GM23338 (cell line): ENCODE results near the gene ZBTB40. TPM values are rescaled to one million over a fixed set of nuclear protein-coding genes. Genes with fewer than 3 reads are reported as not detected.

Experiments used
- ATAC-seq: fragments of 200-7000 bp; cut with Tn5 transposase; 3 replicates; pipeline ENCODE4 v1.9.1; 2020
- DNase-seq: peaks from one replicate; pipeline ENCODE4 v3.0.0-alpha.2; 2015; ENCODE audit warnings: low spot score
- H2AFZ ChIP-seq: fragments of 200-600 bp; sonication (generic); 2 replicates; pipeline ENCODE4 v1.8.0; 2016; ENCODE audit warnings: antibody characterized with exemption, mild to moderate bottlenecking, moderate library complexity
- H3F3A ChIP-seq: fragments of 200-600 bp; sonication (generic); replicated peaks from 2 replicates; pipeline ENCODE4 v1.8.0; 2017; ENCODE audit warnings: antibody characterized with exemption, mixed run types, low read depth
- H3K27ac ChIP-seq: fragments of 200-600 bp; sonication (generic); 2 replicates; pipeline ENCODE4 v1.6.1; 2016; ENCODE audit warnings: low read depth
- H3K27me3 ChIP-seq: fragments of 200-600 bp; sonication (generic); 2 replicates; pipeline ENCODE4 v1.8.0; 2016; ENCODE audit warnings: mild to moderate bottlenecking, mixed run types, moderate library complexity; ENCODE audit not compliant: insufficient read depth
- H3K36me3 ChIP-seq: fragments of 200-600 bp; sonication (generic); 2 replicates; pipeline ENCODE4 v1.8.0; 2016; ENCODE audit warnings: mild to moderate bottlenecking; ENCODE audit not compliant: insufficient read depth
- H3K4me1 ChIP-seq: fragments of 200-600 bp; sonication (generic); 2 replicates; pipeline ENCODE4 v1.8.0; 2016; ENCODE audit warnings: mild to moderate bottlenecking, moderate library complexity; ENCODE audit not compliant: insufficient read depth
- H3K4me2 ChIP-seq: fragments of 200-600 bp; sonication (generic); 2 replicates; pipeline ENCODE4 v1.7.1; 2017; ENCODE audit warnings: mixed run types
- H3K4me3 ChIP-seq: fragments of 200-600 bp; sonication (generic); 2 replicates; pipeline ENCODE4 v1.6.1; 2016; ENCODE audit warnings: mixed run types
- H3K79me2 ChIP-seq: fragments of 200-600 bp; sonication (generic); replicated peaks from 2 replicates; pipeline ENCODE4 v1.8.0; 2017; ENCODE audit warnings: mild to moderate bottlenecking; ENCODE audit not compliant: insufficient read depth
- H3K9me2 ChIP-seq: fragments of 200-600 bp; sonication (generic); 2 replicates; pipeline ENCODE4 v1.8.0; 2017; ENCODE audit not compliant: insufficient read depth
- H4K20me1 ChIP-seq: fragments of 200-600 bp; sonication (generic); replicated peaks from 2 replicates; pipeline ENCODE4 v1.8.0; 2017; ENCODE audit warnings: mild to moderate bottlenecking; ENCODE audit not compliant: insufficient read depth
- H3K27ac Mint-ChIP-seq: 2 replicates; pipeline ENCODE4 v1.8.0; 2020; ENCODE audit warnings: inconsistent platforms, mild to moderate bottlenecking, moderate library complexity, mixed read lengths
- H3K27me3 Mint-ChIP-seq: 3 replicates; pipeline ENCODE4 v1.8.0; 2022; ENCODE audit warnings: low read depth, mild to moderate bottlenecking, moderate library complexity, mixed read lengths, inconsistent platforms; ENCODE audit not compliant: insufficient read depth, poor library complexity
- H3K36me3 Mint-ChIP-seq: 3 replicates; pipeline ENCODE4 v1.8.0; 2021; ENCODE audit warnings: low read depth, mild to moderate bottlenecking, inconsistent platforms, moderate library complexity, mixed read lengths
- H3K4me1 Mint-ChIP-seq: 3 replicates; pipeline ENCODE4 v1.8.0; 2020; ENCODE audit warnings: mild to moderate bottlenecking, inconsistent platforms, mixed read lengths
- H3K4me3 Mint-ChIP-seq: 3 replicates; pipeline ENCODE4 v1.8.0; 2021; ENCODE audit warnings: moderate library complexity, mild to moderate bottlenecking, inconsistent platforms, mixed read lengths
- H3K9me3 Mint-ChIP-seq: 3 replicates; pipeline ENCODE4 v1.8.0; 2020; ENCODE audit warnings: moderate library complexity, mild to moderate bottlenecking, inconsistent platforms, mixed read lengths
- CREB1 ChIP-seq: fragments of 250-450 bp; sonication (Bioruptor Pico); IDR thresholded peaks from 2 replicates; pipeline ENCODE4 v1.5.0; 2020; ENCODE audit warnings: low read depth, mild to moderate bottlenecking, moderate library complexity
- CTCF ChIP-seq, 2 experiments: fragments of 200-600 bp in 1 of 2; sonication (generic) in 1 of 2; conservative IDR thresholded peaks; 2 replicates each; pipeline versions ENCODE4 v1.5.1 to v1.6.1; 2016 to 2017; ENCODE audit warnings: antibody characterized with exemption in 2 of 2, low read depth in 2 of 2, mild to moderate bottlenecking in 2 of 2, moderate library complexity in 1 of 2
- EZH2 ChIP-seq: fragments of 200-600 bp; sonication (generic); IDR thresholded peaks from one replicate; pipeline ENCODE4 v1.8.0; 2017; ENCODE audit warnings: antibody characterized with exemption, mild to moderate bottlenecking, low read depth; ENCODE audit not compliant: unreplicated experiment
- EZH2phosphoT487 ChIP-seq: fragments of 200-600 bp; sonication (generic); IDR thresholded peaks from one replicate; pipeline ENCODE4 v1.8.1; 2018; ENCODE audit warnings: antibody characterized with exemption; ENCODE audit not compliant: unreplicated experiment
- JUNB ChIP-seq: IDR thresholded peaks from one replicate; pipeline ENCODE4 v1.6.1; 2016; ENCODE audit warnings: antibody characterized with exemption; ENCODE audit not compliant: unreplicated experiment
- NANOG ChIP-seq: IDR thresholded peaks from 2 replicates; pipeline ENCODE4 v1.6.1; 2016; ENCODE audit warnings: antibody characterized with exemption, borderline replicate concordance
- ZNF114 ChIP-seq: fragments of 250-450 bp; sonication (Bioruptor Pico); IDR thresholded peaks from 2 replicates; pipeline ENCODE4 v1.5.0; 2020; ENCODE audit warnings: mild to moderate bottlenecking, moderate library complexity
- ZNF331 ChIP-seq: fragments of 250-450 bp; sonication (Bioruptor Pico); IDR thresholded peaks from 2 replicates; pipeline ENCODE4 v1.5.0; 2020; ENCODE audit warnings: low read depth, mild to moderate bottlenecking, moderate library complexity
- polyA plus RNA-seq: library from polyadenylated mRNA; unstranded; fragments of >200 nt; fragmentation: Nextera tagmentation; extraction: Ambion mirVana; gene quantifications from 2 replicates; pipeline ENCODE4 v1.2.1, GENCODE V29; 2016
- total RNA-seq: library from RNA; depleted of rRNA; stranded (reverse); fragments of >200 nt; shearing (Covaris generic); gene quantifications from 2 replicates; pipeline ENCODE4 v1.2.3, GENCODE V29; 2014
- TF ChIP-seq, protein P1 (sequence below): fragments of 250-450 bp; sonication (Bioruptor Pico); IDR thresholded peaks from 2 replicates; pipeline ENCODE4 v1.5.0; 2020; ENCODE audit warnings: mild to moderate bottlenecking, moderate library complexity

Gene ZBTB40
- total and polyA plus RNA-seq, 2 experiments from 2014 or later: 3.1 to 22.7 TPM

- TF ChIP-seq, protein P1, sequence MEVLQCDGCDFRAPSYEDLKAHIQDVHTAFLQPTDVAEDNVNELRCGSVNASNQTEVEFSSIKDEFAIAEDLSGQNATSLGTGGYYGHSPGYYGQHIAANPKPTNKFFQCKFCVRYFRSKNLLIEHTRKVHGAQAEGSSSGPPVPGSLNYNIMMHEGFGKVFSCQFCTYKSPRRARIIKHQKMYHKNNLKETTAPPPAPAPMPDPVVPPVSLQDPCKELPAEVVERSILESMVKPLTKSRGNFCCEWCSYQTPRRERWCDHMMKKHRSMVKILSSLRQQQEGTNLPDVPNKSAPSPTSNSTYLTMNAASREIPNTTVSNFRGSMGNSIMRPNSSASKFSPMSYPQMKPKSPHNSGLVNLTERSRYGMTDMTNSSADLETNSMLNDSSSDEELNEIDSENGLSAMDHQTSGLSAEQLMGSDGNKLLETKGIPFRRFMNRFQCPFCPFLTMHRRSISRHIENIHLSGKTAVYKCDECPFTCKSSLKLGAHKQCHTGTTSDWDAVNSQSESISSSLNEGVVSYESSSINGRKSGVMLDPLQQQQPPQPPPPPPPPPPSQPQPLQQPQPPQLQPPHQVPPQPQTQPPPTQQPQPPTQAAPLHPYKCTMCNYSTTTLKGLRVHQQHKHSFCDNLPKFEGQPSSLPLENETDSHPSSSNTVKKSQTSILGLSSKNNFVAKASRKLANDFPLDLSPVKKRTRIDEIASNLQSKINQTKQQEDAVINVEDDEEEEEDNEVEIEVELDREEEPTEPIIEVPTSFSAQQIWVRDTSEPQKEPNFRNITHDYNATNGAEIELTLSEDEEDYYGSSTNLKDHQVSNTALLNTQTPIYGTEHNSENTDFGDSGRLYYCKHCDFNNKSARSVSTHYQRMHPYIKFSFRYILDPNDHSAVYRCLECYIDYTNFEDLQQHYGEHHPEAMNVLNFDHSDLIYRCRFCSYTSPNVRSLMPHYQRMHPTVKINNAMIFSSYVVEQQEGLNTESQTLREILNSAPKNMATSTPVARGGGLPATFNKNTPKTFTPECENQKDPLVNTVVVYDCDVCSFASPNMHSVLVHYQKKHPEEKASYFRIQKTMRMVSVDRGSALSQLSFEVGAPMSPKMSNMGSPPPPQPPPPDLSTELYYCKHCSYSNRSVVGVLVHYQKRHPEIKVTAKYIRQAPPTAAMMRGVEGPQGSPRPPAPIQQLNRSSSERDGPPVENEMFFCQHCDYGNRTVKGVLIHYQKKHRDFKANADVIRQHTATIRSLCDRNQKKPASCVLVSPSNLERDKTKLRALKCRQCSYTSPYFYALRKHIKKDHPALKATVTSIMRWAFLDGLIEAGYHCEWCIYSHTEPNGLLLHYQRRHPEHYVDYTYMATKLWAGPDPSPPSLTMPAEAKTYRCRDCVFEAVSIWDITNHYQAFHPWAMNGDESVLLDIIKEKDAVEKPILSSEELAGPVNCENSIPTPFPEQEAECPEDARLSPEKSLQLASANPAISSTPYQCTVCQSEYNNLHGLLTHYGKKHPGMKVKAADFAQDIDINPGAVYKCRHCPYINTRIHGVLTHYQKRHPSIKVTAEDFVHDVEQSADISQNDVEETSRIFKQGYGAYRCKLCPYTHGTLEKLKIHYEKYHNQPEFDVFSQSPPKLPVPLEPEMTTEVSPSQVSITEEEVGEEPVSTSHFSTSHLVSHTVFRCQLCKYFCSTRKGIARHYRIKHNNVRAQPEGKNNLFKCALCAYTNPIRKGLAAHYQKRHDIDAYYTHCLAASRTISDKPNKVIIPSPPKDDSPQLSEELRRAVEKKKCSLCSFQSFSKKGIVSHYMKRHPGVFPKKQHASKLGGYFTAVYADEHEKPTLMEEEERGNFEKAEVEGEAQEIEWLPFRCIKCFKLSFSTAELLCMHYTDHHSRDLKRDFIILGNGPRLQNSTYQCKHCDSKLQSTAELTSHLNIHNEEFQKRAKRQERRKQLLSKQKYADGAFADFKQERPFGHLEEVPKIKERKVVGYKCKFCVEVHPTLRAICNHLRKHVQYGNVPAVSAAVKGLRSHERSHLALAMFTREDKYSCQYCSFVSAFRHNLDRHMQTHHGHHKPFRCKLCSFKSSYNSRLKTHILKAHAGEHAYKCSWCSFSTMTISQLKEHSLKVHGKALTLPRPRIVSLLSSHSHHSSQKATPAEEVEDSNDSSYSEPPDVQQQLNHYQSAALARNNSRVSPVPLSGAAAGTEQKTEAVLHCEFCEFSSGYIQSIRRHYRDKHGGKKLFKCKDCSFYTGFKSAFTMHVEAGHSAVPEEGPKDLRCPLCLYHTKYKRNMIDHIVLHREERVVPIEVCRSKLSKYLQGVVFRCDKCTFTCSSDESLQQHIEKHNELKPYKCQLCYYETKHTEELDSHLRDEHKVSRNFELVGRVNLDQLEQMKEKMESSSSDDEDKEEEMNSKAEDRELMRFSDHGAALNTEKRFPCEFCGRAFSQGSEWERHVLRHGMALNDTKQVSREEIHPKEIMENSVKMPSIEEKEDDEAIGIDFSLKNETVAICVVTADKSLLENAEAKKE: no peak
- TF ChIP-seq CREB1 (CRISPR knock-in tag): no peak
- no peak for TF ChIP-seq EZH2phosphoT487
- TF ChIP-seq EZH2: no peak
- no peak for TF ChIP-seq NANOG
- no peak for TF ChIP-seq CTCF (conservative IDR thresholded peaks at IDR 0.05; ENCODE audit: low read depth in 2 of 2)
- TF ChIP-seq ZNF114: no peak
These were observed 18.6 kb downstream of the ZBTB40 start (continued) for GRCh38 chr1:22470227-22470626.

- no peak overlapping the region for H3K4me3 ChIP-seq
- H3K27ac ChIP-seq: no peak overlapping the region
- no peak overlapping the region for H2AFZ ChIP-seq
- Mint-ChIP-seq H3K4me1 (peaks cover 3% of the 10 kb centered on the region; the same call in 1 of the 3 replicates), H3K9me3 (peaks cover 6% of the 10 kb centered on the region; the same call in 2 of the 3 replicates), H3K27ac (no peak overlapping the region), H3K4me3 (no peak overlapping the region), H3K36me3 (no peaks in the 10 kb centered on the region; the same call in 1 of the 3 replicates), H3K27me3 (no peaks in the 10 kb centered on the region)
- ATAC-seq (no peak), DNase-seq (no peak)
- H3K9me2 ChIP-seq: no peaks in the 10 kb centered on the region
- H3K4me1 ChIP-seq: no peaks in the 10 kb centered on the region
- no peaks in the 10 kb centered on the region for H3K36me3 ChIP-seq
- peaks cover 17% of the 10 kb centered on the region for H4K20me1 ChIP-seq
- no peaks in the 10 kb centered on the region for H3F3A ChIP-seq
- no peak overlapping the region for H3K4me2 ChIP-seq
- H3K79me2 ChIP-seq: peaks cover 63% of the 10 kb centered on the region
- no peaks in the 10 kb centered on the region for H3K27me3 ChIP-seq
- TF ChIP-seq ZNF331 (no peak), JUNB (no peak)
- TF ChIP-seq, protein P1: no peak
These were observed 19.4 kb downstream of the ZBTB40 start for GRCh38 chr1:22471078-22471477.
